HG02973 (cell line): Measurements from ENCODE around the gene ADAP1.

Source experiments
- ATAC-seq: cut with Tn5 transposase; IDR thresholded peaks from one replicate; pipeline ENCODE4 v1.9.1; 2021; ENCODE audit warnings: moderate library complexity; ENCODE audit not compliant: unreplicated experiment

ADAP1 gene

GRCh38 chr7:897086-897485 is 57.4 kb downstream of the ADAP1 start:
- ATAC-seq = no peak

- ATAC-seq = no peak
Observed at GRCh38 chr7:896346-897075, 58.0 kb downstream of the ADAP1 start.

DNA sequence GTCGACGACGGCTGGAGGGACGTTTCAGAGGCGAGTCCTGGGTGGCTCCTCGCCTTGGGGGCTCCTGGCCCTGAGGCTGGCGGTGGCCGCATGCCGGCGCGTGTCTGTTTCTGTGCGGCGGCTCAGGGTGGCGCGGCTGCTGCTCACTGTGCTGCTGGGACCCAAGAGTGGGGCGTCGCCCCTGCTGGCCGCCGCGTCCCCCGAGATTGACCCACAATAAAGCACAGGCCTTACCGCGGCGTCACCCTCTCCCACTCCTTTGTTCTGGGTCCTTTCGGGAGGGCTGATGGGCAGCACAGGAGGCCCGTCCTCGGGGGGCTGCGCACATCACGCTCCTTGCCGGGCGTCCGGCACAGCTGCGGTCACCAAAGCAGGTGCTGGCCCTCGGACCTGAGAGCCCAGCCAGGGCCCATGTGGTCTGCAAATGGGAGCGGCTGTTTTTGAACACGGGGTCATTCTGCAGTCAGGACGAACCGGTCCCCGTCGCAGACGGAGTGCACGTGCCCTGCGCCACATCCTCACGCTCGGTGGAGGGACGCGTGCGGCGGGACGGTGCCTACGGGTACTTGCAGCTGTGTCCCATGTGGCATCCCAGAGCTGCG is 58.9 kb downstream of the ADAP1 start:
- no peak for ATAC-seq

DNA sequence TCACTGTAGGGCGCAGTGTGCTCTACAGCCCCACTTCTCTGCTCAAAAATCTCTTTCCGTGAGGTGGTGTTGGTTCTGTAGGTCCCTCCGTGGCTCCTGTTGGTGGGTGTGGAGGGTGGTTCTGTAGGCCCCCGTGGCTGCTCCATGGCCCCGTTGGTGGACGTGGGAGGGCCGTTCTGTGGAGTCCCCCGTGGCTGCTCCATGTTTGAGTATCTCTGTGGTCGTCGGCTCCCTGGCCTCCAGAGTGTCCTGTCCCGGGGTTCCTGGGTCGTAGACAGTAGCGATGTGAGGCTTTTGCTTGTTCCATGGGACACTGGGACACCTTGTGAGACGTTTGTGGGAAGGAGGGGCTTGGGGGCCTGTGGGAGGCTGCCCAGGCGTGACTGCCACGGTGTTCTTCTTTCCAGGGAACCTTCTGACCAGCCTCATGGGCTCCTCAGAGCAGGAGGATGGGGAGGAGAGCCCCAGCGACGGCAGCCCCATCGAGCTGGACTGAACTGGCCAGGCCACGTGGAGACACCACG is 59.5 kb downstream of the ADAP1 start:
- ATAC-seq = no peak

DNA sequence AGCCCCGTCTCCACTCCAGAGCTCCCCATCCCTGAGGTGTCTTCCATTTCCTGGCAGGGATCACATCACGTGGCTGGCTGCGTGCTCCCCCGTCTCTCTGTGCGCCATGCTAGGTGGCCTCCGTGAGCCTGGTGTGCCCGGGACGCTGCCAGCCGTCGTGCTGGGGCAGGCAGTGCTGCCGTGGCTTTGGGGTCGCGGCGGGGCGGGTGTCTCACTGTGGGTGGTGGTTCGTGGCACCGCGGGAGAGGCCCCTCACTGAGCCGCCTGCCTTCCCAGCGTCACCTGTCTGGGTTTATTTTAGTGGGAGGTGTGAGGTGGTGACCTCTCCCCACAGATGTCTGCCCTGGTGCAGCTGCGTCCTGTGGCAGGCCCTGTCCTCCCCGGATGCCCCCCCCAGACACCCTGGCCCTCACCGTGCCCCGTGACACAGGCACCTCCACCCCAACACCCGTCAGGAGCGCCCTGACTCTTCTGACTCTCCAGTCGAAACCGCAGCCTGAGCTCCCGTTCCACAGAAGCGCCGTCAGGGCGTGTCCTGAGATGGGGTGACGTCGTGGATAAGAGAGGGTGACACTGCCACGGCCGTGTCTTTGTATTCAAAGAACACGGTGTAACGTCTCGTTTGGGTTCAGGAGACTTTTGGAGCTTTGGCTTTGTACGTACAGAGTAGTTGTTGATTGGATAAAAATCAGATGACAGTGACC is 60.2 kb downstream of the ADAP1 start:
- no peak for ATAC-seq

DNA sequence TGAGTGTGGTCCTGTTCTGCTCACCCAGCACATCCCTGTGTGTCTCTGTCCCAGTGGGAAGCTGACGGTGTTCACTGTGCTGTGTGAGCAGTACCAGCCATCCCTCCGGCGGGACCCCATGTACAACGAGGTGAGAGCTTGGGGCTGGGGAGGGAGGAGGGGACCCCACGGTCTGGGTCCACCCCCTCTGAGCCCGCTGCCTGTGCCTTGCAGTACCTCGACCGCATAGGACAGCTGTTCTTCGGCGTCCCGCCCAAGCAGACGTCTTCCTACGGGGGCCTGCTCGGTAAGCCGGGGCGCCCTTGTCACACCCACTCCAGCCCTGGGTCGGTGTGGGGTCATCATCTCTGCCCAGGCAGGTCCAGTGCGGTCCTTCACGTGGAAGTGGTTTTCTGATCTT is 60.8 kb downstream of the ADAP1 start:
- no peak for ATAC-seq

DNA sequence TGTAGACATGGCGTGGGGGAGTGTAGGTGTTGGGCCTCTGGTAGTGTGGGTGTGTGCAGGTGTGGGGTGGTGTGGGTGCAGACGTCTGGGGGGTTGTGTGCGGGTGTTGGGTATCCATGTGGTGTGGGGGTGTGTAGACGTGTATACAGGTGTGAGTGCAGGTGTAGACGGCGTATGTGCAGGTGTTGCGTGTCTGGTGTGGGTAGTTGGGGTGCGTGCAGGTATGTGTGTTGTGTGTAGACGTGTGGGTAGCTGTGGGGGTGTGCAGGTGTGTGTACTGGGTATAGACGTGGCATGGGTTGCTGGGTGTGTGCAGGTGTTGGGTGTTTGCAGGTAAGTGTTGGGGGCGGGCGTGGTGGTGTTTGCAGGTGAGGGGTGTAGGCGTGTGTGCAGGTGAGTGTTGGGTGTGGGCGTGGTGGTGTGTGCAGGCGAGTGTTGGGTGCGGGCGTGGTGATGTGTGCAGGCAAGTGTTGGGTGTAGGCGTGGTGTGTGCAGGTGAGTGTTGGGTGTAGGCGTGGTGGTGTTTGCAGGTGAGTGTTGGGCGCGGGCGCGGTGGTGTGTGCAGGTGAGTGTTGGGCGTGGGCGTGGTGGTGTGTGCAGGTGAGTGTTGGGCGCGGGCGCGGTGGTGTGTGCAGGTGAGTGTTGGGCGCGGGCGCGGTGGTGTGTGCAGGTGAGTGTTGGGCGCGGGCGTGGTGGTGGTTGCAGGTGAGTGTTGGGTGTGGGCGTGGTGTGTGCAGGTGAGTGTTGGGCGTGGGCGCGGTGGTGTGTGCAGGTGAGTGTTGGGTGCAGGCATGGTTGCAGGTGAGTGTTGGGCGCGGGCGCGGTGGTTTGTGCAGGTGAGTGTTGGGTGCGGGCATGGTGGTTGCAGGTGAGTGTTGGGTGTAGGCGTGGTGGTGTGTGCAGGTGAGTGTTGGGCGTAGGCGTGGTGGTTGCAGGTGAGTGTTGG is 61.6 kb downstream of the ADAP1 start:
- no peak for ATAC-seq

DNA sequence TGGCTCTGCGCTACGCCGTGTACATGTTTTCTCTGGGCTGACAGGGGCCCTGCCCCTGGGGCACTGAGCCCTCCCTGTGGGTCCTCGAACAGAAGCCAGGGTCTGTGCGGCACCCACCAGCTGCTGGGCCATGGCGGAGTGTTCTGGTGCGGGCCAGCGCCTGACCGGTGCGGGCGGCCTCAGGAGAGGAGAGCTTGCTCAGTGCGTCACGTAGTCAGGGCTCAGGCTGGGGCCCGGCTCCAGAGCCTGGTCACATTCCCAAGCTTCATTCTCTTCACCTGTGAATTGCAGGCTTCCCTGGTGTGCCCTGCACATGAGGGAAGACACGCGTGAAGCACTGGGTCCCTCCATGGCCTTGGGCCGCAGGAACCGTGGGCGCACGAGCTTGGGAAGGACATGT is 62.7 kb downstream of the ADAP1 start:
- ATAC-seq = no peak

- no peak for ATAC-seq
Observed at GRCh38 chr7:891291-891690, 63.2 kb downstream of the ADAP1 start.

GRCh38 chr7:890868-891267 is 63.6 kb downstream of the ADAP1 start:
- no peak for ATAC-seq

- no peak for ATAC-seq
Observed at GRCh38 chr7:889391-889790, 65.1 kb downstream of the ADAP1 start.

GRCh38 chr7:889025-889390 is 65.5 kb downstream of the ADAP1 start:
- no peak for ATAC-seq

GRCh38 chr7:888081-889024 is 66.1 kb downstream of the ADAP1 start:
- ATAC-seq = no peak

DNA sequence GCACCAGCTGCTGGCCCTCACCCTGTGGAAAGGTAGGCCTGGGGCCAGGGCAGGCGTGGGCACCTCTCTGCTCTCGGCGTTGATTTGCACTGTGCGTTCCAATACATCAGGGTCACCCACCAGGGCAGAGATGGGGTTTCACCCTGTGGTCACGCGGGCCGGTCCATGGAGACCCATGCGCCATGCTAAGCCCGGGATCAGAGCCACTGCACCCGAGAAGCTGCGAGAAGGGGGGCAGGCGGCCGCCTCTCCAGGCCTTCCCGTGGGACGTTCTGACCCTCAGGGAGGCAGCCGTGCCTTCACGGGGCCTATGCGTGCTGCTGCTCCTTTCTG is 67.0 kb downstream of the ADAP1 start:
- no peak for ATAC-seq

DNA sequence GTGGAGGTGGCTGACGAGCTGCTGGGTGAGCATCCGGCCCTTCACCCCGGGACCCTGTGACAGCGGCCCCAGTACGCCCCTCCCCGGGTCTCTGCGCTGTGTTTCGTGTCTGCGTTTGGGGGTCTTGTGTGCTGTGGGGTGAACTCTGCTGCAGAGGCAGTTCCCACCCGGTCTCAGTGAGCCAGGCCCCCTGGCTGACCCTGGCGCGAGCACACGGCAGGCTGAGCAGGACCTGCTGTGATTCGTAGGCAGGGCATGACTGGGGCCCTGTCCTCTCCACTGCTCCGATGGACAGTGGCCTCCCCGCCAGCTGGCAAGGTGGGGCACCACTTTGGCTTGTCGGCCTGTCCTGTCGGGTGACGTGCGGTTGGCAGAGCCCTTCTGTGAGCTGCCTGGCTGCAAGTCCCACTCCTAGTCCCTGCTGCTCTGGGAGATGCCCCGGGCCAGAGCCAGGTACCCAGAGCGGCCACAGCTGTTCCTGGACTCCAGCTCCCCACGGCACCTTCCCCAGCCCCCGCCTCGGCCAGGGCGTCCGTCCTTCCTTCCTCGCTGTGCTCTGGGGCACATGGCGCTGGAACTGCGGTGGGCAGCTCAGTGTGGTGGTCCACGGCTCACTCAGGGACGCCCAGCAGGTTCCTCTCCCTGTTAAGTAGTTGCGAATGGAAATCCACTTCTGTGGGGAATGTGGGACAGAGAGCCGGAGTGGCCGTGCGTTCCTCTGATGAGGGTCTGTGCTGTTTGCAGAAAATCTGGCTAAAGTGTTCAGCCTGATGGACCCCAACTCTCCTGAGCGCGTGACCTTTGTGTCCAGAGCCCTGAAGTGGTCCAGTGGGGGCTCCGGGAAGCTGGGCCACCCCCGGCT is 67.6 kb downstream of the ADAP1 start:
- ATAC-seq = no peak

DNA sequence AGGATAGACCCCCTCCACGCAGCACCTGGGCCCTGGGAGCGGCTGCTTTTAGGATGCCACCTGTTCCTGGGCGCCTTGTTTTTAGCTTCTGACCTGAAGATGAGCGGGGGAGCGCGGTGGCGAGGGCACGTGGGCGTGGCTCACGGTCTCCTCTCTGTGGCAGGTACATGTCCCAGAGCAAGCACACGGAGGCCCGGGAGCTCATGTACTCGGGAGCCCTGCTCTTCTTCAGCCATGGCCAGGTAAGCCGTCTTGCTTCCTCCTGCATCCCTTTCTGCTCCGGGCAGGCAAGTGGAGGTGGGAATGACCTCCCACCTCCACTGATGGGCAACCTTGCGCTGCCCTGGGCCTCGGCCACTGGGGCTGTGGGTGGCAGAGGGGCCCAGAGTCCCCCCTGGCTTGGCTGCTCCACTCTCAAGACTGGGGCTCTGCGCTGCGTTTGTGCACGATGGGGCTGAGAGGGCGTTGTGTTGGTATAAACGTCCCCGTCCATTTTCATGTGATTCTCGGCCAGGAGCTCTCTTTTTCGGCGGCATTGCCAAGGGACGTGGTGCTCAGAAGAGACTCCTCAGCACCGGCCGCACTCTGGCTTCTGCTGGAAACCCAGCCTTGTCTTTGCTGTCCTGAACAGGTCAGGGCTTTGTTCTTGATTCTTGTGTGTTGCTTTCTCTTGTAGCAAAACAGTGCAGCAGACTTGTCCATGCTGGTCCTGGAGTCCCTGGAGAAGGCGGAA is 68.4 kb downstream of the ADAP1 start:
- ATAC-seq = no peak

DNA sequence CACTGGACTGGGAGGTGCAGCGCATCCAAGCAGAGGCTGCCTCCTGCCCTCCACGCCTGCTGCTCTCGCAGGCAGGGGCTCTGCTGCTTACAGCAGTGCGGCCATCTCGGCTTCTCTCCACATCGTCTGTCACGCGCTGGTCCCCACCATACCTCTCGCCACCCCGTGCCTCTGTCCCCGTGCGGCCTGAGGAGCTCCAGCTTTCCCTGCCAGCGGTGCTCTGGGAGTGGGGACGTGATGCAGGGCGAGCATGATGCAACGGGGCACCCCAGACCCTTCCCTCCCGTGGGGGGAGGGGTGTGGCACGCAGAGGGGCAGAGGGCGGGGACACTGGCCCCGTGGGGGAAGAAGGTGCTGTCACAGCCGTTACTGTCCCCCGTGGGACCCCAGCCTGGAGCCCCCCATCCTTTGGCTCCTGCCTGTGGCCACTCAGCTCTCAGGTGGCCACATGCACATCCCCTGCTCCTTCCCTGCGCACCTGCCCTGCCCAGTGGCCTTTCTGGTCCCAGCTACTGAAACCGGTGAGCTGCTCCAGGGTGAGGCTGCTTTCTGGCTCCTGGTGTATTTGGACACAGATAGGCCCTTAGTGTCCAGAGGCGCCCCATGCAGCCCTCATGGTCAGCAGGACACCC is 69.1 kb downstream of the ADAP1 start:
- ATAC-seq = no peak
